ENCODE measurements around the gene LMNTD1.
"Not testable (repeated sequence)": the region's sequence is repeated elsewhere in the genome, so short reads cannot be mapped to it uniquely, and the experiment has no call there.

Gene LMNTD1

DNA sequence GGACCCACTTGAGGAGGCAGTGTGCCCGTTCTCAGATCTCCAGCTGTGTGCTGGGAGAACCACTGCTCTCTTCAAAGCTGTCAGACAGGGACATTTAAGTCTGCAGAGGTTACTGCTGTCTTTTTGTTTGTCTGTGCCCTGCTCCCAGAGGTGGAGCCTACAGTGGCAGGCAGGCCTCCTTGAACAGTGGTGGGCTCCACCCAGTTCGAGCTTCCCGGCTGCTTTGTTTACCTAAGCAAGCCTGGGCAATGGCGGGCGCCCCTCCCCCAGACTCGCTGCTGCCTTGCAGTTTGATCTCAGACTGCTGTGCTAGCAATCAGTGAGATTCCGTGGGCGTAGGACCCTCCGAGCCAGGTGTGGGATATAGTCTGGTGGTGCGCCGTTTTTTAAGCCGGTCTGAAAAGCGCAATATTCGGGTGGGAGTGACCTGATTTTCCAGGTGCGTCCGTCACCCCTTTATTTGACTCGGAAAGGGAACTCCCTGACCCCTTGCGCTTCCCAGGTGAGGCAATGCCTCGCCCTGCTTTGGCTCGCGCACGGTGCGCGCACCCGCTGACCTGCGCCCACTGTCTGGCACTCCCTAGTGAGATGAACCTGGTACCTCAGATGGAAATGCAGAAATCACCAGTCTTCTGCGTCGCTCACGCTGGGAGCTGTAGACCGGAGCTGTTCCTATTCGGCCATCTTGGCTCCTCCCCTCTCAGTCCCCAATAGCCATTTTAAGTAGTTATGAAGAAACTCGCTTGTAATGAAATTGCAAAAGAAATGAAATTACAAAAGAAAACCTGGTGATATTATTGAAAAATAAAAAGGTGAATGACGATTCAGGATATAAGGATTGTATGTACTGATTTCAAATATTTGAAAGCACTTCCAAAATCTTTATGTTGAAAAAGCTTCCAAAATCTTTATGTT lies 63.9 kb downstream of the LMNTD1 start:
- DNase-seq: not testable (repeated sequence)

DNA sequence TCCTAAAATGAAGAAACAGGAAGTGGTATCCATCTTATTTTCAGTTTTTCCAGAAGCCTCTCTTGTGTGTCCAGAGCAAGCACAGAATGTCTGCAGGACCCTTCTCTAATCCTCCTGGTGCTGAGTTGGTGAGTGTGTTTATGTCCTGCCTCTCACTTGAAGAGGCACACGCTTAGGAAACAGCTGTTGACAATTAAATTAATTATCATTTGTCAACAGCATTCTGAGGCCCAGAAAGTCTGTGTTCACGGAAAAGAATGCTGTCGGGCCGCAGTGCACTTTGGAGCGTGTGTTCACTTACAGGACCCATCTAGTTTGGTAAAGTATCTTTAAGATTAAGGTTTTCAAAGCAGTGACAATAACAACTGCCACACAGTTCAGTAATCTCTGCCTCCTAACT lies 70.5 kb downstream of the LMNTD1 start:
- no peak for DNase-seq

DNA sequence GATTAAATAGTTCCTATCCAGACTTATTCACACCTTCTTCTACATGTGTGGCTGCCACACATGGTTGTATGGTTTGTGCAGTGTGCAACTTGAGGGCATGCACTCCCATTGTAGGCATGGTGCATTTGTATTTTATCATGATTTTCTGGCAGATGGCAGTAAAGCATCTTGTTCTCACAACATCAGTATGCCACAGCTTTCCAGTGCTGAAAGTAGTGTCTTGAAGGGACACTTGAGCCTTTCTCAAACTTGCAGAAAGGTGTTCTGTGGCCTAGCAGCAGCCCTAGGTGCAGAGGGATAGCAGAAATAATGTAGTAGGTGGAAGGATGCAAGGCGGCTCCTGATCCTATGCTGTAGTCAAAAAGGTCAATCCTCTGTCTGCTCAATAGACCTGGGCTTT lies 72.9 kb downstream of the LMNTD1 start:
- no peak for DNase-seq

DNA sequence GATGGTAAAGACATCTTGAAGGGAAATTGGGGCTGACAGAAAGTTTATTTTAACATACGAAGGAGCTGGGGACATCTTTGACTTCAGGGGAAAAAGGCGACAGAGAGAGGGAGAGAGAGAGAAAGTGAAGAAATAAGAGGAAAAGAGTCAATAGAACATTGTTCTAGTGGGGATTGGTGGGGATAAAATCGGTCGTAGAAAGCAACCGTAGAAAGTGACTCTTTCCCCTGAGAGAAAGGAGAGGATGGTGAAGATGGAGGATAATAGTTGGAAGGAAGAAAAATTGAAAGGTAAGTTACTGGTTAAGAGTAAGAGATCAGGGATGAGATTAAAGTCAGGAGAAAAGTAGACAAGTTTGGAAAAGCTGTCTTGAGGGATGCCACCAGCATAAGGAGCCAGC lies 75.9 kb downstream of the LMNTD1 start:
- DNase-seq: no peak

DNA sequence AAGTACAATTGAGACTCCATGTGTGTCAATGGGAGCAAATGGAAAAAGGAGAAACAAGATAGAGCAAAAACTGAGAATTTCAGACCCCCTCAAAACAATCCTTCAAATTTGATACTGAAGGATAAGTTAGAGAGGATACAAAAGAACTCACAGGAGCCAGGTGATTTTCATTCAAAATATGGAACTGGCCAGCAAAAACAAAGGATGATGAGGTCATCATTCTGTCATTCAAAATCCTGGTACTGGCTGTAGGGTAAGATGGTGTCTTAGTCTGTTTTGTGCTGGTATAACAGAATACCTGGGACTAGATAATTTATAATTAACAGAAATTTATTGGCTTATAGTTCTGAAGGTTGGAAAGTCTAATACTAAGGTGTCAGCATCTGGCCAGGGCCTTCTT lies 80.6 kb downstream of the LMNTD1 start:
- DNase-seq: no peak

DNA sequence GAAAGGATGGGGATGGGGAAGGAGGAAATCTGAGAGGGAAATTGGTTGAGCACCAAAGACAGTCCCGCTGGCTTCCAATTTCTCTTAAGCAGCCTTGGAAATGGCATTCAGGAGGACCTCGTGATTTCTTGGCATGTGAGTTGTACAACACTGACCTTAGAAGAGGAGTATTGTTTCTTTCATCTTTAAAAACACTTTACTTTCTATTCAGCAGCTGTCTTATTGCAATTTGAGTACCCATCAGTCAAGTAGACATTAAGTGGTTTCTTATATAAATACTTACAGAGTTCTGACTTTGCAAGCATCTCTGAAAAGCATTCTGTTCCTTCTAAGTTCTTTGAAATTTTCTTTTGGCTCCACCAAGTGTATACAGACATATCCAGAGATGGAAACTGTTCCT lies 83.2 kb downstream of the LMNTD1 start:
- no peak for DNase-seq

DNA sequence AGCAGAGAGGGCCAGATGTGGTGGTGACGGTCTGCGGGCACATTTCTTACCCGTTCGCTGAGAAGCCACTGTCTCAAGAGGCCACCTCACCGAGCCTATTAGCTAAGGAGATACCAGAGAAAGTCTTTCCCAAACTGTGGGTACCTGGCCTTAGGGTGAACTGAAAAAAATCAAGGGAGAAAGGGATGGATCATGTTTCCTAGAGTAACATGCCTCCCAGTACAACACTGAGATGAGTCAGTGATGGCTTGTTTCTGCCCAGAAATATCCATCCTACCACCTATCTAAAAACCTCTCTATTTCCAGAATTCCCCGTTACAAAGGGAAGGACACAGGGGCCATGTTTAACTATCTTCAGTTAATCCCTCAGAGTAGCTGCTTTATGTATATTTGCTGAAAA lies 83.7 kb downstream of the LMNTD1 start:
- no peak for DNase-seq

DNA sequence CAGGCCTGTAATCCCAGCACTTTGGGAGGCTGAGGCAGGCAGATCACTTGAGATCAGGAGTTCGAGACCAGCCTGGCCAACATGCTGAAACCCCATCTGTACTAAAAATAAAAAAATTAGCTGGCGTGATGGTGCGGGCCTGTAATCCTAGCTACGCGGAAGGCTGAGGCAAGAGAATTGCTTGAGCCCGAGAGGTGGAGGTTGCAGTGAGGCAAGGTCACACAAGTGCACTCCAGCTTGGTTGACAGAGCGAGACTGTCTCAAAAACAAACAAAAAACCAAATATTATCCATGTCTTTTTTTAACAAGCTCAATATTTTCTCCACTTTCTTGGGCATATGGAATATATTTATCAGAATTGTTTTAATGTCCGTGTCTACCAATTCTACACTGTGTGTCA lies 89.6 kb downstream of the LMNTD1 start:
- DNase-seq: no peak

DNA sequence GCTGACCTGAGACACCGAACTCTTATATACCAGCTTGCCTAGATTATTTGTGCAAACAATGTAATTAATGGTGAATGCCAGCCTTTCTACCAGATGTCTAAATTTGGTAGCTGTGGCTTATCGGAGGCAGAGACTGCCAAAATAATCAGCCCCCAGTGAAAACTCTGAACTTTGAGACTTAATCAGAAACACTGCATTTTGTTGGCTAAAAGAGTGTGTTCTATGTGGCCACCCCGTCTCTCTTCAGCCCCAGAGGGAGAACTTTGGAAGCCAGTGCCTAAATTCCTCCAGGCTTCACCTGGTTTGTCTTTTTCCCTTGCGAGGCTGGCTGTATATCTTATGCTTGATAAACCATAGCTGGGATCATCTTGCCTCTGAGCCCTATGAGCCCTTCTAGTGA lies 90.1 kb downstream of the LMNTD1 start:
- no peak for DNase-seq

DNA sequence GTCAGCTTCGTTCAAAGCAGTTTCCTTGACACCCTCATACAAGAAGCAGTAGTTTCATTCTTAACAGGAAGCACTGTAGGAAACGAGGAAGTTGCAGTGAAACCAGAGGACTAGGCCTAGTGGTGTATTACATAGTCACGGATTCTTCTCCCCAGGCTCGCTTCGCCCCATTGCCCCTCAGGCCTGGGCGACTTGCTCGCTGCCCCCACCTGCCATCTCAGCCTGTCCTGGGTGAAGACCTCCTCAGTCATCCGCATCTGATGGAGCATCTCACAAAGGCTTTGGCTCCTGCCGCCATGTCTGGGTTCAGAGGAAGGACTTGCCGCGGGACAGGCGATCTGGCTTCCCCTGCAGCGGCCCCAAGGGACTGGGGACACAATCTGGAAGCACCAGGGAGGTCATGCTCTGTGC lies 93.5 kb downstream of the LMNTD1 start:
- no peak for DNase-seq

DNA sequence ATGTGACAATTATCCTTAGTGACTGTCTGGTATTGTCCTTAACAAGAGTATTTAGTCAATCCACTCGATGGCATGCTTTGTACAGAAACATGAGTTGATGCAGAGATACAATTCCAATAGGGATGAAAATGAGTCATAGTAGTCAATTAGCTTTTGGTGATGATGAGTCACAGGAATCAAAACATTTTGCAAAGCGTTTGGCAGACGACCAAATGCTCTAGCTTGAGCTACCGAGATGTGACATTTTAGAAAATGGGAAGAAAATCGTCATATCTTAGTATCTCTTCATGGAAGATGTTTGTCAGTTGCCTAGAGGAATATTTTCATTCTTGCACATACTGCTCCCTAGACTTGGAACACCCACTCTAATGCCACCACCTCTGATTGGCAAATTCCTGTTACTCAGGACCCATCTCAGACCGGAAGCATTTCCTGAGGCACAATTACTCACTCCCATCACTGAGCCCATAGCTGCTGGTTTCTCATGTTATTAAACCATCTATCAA lies 95.0 kb downstream of the LMNTD1 start:
- no peak for DNase-seq

DNA sequence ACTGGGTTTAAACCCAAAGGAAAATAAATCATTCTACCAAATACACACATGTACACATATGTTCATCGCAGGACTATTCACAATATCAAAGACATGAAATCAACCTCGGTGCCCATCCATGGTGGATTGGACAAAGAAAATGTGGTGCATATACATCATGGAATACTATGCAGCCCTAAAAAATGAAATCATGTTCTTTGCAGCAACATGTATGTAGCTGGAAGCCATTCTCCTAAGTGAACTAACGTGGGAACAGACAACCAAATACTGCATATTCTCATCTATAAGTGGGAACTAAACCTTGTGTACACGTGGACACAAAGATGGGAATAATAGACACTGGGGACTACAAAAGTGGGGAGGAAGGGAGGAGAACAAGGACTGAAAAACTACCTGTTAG lies 96.6 kb downstream of the LMNTD1 start:
- no peak for DNase-seq

DNA sequence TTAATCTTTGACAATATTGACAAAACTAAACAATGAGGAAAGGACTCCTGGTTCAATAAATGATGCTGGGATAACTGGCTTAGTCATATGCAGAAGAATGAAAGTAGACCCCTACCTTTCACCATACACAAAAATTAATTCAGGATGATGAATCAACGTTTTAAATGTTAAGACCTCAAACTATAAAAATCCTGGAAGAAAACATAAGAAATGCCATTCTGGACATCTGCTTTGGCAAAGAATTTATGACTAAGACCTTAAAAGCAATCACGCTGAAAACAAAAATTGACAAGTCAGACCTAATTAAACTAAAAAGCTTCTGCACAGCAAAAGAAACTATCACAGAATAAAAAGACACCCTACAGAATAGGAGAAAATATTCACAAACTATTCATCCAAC lies 97.4 kb downstream of the LMNTD1 start:
- no peak for DNase-seq

DNA sequence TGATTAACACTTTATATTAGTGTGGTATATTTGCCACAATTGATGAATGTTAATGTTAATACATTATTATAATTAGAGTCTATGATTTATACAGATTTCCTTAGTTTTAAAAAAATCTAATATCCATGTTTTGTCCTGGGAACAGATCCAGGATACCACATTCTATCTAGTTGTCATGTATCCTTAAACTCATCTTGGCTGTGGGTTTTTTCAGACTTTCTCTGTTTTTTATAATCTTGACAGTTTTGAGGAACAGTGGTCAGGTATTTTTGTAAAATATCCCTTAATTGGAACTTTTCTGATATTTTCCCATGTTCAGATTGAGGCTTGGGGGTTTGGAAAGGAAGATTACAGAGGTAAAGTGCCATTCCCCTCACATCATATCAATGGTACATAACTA lies 104.1 kb downstream of the LMNTD1 start:
- no peak for DNase-seq

DNA sequence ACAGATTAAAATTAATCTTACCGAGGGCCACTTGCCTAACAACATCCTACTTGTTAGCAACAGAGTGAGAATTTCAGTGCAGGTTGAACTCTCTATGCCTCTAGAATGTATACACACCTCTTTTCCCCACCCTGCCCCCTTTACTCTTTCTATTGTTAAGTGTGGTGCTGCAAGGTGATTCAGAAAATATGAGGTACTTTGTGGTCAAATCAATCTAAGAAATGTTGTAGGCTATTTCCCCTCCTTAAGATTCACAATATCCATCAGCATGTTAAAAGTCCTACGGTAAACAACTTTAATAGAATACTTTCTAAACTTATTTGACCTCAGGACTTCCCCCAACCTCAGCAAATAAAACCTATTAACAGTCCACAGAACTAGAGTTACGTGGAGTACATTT lies 106.0 kb downstream of the LMNTD1 start:
- DNase-seq: no peak

DNA sequence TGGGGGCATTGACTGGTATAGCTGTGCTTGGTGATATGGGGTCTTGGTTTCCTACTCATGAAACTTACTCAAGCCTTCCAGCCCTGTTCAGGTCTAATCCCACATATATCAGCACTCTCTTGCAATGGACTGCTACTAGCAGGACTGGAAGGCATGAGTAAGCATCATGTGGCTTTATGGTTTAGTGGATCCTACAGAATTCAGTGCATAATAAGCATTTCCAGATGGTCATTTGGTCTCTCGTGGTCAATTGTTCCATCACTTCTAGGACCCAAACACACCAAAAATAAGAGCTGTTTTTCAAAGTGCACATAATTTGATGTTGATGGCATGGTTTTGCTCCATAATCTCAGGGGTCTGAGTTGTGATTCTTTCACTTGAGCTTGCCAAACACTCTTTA lies 114.4 kb downstream of the LMNTD1 start:
- DNase-seq: no peak

DNA sequence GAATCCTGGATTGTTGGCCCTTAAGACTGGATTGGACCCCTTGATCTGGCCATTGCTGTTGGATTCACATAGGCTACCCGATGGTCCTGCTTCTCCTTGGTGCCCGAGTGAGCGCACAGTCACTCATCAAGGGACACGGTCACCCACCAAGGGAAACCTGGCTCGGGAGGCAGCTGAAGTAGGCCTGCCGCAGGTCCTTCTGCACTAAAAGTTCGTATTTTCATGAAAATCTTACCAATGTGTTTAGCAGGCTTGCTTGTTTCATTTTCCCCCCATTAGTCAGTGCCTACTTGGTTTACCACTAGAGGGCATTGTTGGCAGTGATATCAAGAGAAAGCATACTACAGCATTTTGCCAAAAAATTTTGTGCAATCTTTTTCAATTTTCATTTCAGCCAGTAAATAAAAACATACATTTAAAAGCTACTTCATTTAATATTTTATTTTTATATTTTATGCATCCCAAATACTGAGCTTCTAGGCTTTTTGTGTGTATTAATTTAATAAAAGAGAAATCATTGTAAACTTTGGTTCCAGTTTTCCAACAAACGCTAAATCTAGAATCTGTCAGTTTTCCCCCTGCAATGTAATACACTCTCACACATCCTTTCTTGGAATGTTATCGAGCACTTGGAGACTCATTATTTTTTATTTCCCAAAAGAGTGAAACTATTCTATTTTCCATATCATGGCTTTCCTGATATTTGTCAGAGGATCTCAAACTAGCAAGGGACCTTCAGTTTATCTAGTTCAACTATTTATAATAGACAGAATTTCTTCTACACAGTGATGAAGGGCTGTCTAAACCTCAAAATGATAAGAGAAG lies 116.7 kb downstream of the LMNTD1 start:
- DNase-seq: no peak

DNA sequence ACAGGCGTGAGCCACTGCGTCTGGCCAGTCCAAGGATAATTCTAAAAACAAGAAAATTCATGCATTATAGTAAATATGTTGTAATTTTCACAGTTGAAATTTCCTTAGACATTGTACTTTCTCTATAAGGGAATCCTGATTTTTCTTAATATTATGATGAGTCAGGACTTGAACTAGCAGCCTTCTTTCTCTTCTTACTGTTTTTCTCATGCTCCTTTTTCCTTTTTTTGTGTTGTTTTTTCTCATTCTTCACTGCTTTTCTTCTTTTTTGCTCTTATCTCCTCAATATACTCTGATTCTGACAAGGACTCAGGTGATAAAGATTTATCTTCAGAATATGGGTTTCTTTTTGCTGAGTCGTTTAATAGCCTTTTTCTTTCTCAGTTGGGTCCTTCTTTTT lies 117.7 kb downstream of the LMNTD1 start:
- no peak for DNase-seq

DNA sequence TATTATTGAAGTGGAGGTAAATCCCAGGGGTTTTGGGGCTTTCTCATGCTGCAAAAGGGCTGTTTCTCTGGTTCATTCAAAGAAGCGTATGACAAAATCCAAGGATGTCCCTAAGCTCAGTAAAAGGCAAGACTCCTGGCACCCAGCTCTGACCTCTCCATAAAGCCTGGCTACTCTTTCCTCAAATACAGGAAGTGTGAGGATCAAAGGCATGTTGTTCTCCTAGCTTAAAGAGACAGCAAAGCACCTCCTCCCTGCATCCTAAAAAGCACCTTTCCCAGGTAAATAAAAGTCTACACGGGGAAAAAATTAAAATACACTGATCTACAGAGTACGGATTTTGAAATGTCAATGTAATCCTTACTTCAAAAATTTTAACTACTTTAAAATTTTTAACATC lies 118.6 kb downstream of the LMNTD1 start:
- no peak for DNase-seq

DNA sequence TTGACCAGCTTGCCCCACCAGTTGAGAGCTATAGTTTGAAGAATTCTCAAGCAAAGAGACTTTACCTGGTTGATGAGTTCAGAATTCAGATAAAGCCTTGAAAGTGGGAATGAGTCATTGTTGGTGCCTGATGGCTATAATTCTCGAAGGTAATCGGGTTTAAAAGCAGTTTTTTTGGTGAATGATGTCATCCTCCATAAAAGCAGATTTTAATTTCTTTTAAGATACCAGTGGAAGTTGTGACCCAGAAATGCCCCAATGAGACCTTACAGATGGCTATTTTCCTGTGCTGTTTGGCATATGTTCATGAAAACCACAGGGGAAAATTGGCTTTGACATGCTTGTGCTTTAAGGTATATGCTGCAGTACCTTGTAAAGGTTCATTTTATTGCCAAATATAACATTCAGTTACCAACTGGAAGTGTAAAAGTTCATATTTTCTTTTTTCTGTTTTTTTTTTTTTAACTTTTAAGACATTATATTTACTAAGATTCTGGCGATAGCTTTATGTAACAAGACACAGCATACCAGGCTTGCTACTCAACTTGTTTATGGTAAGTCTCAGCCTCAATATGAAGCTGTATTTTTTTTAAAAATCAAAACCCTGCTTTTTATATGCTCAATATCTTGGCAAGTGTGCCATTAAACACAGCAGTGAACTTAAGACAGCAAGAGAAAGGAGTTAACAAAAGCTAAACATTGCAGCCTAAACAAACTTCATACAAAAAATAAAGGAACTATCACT lies 119.3 kb downstream of the LMNTD1 start:
- no peak for DNase-seq

DNA sequence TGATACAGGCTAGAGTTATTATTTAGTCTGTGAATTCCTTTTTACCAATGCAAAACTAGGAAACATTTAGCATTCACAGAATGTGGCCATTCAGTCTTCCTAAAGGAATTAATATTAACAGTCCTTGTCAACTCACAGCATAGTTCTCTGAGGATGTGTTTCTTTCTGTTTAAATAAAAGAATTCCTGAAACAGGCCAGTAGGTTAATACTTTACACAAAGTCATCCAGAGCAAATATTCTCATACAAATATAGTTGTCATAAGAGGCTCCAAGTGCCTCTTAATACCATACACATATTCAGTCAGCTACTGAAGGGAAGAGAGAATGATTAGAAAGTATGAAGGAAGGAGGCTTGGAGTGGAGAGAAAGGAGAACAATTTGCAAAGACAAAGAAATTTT lies 120.1 kb downstream of the LMNTD1 start:
- no peak for DNase-seq

DNA sequence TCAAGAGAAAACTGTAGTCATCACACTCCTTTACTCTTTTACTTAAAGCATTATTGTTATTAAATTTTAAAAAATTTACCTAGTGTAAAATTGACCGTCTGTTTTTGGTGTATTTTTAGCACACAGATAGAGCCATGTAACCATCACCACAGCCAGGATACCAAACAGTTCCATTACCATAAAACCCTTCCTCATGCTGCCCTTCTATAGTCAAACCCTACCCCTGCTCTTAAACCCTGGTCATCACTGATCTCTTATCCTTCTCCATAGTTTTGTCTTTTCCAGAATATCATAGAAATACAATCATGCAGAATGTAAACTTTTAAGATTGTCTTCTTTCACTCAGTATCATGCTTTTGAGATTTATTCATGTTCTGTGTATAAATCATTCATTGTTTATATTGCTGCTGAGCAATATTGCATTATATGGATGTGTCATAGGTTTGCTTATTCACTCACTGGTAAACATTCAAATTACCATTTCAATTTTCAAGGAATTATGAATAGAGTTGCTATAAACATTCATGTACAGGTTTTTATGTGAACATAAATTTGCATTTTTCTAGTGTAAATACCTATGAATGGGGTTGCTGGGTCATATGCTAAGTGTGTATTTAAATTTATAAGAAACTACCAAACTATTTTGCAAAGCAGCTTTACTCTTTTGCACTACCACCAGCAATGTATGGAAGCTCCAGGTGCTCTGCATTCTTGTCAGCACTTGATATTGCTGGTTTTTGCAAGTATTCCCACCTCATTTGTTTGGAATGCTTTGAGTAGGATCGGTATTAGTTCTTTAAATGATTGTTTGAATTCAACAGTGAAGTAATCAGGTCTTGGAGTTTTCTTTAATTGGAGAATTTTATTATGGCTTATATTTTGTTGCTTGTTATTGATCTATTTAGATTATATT lies 125.5 kb downstream of the LMNTD1 start:
- no peak for DNase-seq
